Measurements from ENCODE around the gene PHF2.

DNA sequence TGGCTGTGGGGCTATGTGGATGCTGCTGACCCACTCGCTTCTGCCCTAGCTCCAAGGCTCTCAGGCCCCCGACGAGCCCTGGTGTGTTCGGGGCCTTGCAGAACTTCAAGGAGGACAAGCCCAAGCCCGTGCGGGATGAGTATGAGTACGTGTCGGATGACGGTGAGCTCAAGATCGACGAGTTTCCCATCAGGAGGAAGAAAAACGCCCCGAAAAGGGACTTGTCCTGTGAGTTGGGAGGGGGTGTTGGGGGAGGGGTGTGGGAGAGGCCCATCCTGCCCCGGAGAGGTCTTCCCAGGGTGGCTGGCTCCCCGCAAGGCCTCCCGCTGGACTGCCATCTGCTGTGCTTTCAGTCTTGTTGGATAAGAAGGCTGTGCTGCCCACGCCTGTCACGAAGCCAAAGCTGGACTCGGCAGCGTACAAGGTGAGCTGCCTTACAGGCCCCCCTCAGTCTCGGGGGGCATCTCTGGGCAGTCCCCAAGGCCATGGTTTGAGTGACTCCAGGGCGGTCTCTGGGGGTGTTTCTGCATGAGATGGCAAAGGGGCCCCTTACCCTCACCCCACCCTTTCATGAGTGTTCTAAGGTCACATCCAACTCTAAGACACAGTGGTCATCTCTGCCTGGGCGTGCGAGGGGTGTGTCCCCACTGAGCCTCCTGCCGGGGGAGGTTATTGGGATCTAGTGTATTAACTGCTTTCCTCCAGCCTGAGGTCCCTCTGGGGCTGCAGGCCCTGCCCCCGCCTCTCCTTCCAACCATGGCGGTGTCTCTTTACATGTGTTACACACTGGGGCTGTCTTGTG, 89.5 kb downstream of the PHF2 start:
- no peak for TF ChIP-seq EZH2phosphoT487 (IDR thresholded peaks at IDR 0.05; ENCODE audit: low read length)
- TF ChIP-seq, protein P1, sequence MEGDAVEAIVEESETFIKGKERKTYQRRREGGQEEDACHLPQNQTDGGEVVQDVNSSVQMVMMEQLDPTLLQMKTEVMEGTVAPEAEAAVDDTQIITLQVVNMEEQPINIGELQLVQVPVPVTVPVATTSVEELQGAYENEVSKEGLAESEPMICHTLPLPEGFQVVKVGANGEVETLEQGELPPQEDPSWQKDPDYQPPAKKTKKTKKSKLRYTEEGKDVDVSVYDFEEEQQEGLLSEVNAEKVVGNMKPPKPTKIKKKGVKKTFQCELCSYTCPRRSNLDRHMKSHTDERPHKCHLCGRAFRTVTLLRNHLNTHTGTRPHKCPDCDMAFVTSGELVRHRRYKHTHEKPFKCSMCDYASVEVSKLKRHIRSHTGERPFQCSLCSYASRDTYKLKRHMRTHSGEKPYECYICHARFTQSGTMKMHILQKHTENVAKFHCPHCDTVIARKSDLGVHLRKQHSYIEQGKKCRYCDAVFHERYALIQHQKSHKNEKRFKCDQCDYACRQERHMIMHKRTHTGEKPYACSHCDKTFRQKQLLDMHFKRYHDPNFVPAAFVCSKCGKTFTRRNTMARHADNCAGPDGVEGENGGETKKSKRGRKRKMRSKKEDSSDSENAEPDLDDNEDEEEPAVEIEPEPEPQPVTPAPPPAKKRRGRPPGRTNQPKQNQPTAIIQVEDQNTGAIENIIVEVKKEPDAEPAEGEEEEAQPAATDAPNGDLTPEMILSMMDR (IDR thresholded peaks at IDR 0.05; ENCODE audit: low read length), result no peak
- TF ChIP-seq EZH2 (optimal IDR thresholded peaks at IDR 0.05; ENCODE audit: low read depth, low read length), result no peak
